Measurements from ENCODE around the gene MYOM3.

DNA sequence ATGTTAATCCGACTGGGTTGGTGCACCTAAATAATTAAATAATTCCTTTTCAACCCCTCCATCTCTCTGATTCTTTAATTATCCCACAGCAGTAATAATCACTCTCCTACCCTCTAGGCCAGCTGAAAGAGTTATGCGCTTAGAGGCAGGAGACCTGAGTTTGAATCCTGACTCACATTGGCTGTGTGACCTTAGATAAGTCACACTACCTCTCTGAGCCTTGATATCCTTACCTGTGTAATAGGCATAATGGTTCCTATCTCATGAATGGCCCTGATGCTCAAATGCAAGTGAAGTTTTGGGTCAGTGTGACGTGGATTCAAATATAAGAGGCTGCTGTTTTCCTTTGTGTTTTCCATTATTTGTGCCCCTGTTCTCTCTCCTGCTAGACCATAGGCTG lies 8.1 kb downstream of the MYOM3 start:
- TF ChIP-seq EZH2 (IDR thresholded peaks at IDR 0.05; ENCODE audit: borderline replicate concordance) (no peak), EZH2phosphoT487 (IDR thresholded peaks at IDR 0.05; ENCODE audit: low read depth, severe bottlenecking, unreplicated experiment) (no peak)
